ENCODE results near the gene TSPOAP1. TPM values are rescaled to one million over a fixed set of nuclear protein-coding genes. Genes with fewer than 3 reads are reported as not detected.

Gene TSPOAP1
- total RNA-seq, 1 donor from 2014 or later: 31.4 TPM

DNA sequence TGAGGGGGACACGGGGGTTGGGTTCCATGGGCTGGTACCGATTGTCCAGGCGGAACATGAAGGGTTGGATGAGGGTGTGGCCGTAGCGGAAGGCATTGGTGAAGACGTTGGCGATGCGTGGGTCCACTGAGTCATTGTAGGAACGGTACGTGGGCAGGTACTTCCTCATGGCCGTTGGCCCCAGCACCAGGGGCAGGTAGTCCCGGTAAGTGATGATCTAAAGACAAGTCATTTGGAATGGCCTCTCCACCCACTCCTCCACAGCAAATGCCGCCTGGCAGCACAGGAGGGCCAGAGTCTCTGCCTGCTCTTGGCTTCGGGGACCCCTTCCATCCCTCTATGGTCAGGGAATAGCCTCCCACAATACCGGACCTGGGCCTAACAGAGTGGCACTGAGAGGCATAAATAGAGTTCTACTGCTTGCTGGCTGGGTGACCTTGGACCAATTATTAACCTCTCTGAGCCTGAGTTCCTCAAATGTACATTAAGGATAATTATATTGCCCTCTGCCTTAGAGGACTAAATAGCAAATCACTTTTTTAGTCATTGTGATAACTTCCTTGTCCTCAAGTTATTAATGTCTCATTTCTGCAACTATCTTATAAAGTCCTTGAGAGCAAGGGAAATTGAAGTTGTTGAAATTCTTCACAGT is 55.0 kb downstream of the TSPOAP1 start:
- no peaks in the 10 kb centered on the region for H3K4me1 Mint-ChIP-seq (ENCODE audit: low read depth)
- intact Hi-C loops (cut with micrococcal nuclease): no loop called here
- no peak overlapping the region for H3K4me3 Mint-ChIP-seq
- no peak for DNase-seq (ENCODE audit: low spot score)
- no peaks in the 10 kb centered on the region for H3K36me3 Mint-ChIP-seq (ENCODE audit: low read depth)
- no peak overlapping the region for H3K27ac Mint-ChIP-seq
- H3K27me3 Mint-ChIP-seq (ENCODE audit: insufficient read depth): peaks cover 11% of the 10 kb centered on the region
- H3K9me3 Mint-ChIP-seq: no peaks in the 10 kb centered on the region

DNA sequence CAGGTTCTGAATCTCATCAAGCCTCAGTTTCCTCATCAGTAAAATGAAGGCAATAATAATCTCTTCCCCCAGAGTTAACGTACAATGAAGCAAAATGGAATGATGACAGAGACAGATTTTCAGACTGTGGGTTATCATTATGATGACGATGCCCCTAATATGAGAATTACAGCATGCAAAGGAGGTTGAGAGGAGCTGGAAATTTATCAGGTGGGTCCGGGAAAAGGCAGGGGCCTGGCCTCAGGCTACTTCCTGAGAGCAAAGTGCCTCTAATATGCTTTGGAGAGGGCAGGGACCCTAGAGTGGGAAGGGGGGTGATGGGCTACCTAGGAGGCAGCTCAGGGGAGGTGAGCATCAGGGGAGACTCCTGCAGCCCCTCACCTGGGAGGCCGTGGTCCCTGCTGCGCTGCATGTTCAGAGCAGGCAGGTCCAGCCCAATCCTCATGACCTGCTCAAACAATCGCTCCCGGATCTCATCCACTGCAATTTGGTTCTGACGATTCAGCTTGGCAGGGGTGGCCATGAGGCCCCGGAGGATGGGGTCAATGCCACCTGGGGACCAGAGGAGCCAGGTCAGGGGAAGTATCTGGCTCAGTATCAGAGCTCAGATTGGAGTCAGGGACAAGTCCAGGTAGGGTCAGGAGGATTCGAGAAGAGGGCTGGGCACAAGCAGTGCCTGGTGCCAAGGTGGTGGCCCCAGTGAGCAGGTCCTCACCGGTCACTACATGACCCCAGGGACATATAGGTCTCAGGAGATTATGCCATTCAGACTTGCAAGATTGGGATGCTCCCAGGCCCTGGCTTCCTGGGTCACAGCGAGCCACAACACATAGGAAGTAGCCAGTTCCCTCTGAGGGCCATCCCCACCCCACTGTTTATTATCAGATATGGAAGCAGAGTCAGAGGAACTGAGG is 56.0 kb downstream of the TSPOAP1 start:
- Mint-ChIP-seq H3K36me3 (ENCODE audit: low read depth) (no peaks in the 10 kb centered on the region), H3K27me3 (ENCODE audit: insufficient read depth) (peaks cover 6% of the 10 kb centered on the region), H3K9me3 (no peaks in the 10 kb centered on the region), H3K4me1 (ENCODE audit: low read depth) (no peaks in the 10 kb centered on the region), H3K4me3 (no peak overlapping the region), H3K27ac (no peak overlapping the region)
- intact Hi-C loops (cut with micrococcal nuclease): no loop called here
- DNase-seq (ENCODE audit: low spot score): no peak

DNA sequence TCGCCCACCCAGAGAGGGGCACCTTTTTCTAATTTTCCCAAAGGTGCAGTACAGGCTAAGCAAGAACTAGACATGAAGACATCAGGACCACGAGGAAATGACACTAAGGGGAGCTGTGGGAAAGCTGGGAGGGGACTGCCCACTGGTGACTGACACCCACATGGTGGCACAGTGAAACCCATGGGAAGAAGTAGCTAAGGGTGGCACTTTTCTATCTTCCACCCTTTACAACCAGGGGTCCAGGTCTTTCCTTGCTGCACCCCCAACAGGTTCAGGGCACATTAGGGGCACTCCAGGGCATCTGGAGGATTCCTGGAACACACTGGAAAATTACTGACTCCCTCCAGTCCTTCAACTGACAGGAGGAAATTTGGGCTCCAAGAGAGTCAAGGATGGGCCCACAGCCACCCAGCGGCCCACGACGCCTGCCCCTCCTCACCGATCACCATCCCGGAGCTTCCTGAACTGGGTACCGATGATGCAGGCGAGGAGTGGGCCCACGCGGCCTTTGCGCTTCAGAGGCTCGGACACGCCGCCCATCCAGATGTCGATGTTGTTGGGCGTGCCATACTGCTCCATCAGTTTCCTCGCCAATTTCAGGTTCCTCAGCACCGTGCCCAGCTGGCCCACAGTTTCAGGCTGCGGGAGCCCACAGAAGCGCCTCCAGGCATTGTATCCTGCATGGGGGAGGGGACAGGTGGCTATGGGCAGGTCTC is 57.2 kb downstream of the TSPOAP1 start:
- Mint-ChIP-seq H3K36me3 (ENCODE audit: low read depth) (no peaks in the 10 kb centered on the region), H3K4me3 (no peak overlapping the region), H3K27ac (no peak overlapping the region), H3K27me3 (ENCODE audit: insufficient read depth) (peaks cover 7% of the 10 kb centered on the region), H3K9me3 (no peaks in the 10 kb centered on the region), H3K4me1 (ENCODE audit: low read depth) (no peaks in the 10 kb centered on the region)
- intact Hi-C loops (cut with micrococcal nuclease): no loop called here
- DNase-seq (ENCODE audit: low spot score): no peak

DNA sequence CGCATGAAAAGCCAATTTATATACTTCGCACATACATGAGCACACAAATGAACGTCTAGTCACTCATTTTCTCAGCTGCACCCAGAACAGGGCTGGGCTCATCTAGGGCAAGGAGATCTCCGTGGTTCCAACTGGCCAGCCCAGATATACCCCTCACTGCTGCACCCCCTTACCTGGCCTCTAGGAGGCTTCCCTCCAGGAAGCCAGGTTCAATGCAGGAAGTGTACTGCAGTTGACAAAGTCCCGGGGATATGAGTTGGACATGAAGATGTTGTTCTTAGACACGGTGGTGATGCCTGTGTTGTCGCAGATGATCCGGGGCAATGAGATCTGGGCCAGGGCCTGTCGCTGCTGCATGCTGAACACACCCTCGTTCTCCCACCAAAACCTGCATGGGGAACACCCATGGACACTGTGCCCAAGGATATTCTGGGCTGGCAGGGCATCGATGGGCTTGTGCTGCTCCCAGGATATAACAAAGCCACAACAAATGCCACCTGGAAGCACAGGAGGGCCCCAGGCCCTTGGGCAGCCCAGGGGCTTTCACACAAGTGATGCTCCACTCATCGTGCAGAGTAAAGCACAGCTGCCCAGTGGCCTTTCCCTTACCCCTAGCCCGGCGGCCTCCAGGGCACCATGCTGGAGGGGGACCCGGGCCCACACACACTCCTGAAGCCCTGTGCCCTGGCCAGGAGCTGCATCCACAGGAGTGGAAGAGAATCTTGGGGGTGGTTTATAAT is 57.9 kb downstream of the TSPOAP1 start:
- Mint-ChIP-seq H3K4me3 (no peak overlapping the region), H3K27ac (no peak overlapping the region), H3K4me1 (ENCODE audit: low read depth) (no peaks in the 10 kb centered on the region), H3K36me3 (ENCODE audit: low read depth) (no peaks in the 10 kb centered on the region), H3K9me3 (no peaks in the 10 kb centered on the region), H3K27me3 (ENCODE audit: insufficient read depth) (peaks cover 7% of the 10 kb centered on the region)
- no peak for DNase-seq (ENCODE audit: low spot score)
- intact Hi-C loops (cut with micrococcal nuclease): no loop called here

DNA sequence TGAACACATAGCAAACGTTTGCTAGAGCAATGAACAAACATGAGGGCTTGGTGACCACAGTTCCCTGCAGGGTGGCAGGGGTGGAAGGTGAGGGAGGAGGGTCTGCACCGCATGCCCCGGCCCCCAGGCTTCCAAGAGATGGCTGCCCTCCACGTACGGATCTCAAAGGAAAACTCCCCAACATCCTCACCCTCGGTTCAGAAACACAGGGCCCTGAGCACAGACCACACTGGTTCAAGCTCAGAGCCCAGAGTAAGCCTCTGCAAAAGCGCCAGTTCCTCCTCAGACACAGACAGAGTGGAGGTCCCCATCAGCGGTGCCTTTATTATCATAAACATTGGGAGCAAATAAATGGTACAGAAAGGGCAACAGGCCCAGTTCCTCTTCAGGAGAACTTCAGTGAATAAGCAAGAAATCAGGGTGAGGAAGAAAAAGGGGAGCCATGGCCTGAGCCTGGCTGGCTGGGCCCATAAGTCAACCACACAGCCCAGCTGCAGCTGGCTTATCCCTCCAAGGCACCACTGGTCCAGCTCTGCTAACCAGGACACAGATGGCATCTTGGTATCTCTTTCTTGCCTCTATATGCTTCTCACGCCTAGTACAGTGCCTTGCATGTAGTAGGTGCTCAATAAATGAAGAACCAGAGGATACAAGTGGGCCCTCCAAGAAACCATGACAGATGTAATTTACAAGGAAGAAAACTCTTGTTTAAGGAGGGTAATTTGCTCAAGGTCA is 58.9 kb downstream of the TSPOAP1 start:
- no peak for DNase-seq (ENCODE audit: low spot score)
- H3K4me1 Mint-ChIP-seq (ENCODE audit: low read depth): no peaks in the 10 kb centered on the region
- H3K36me3 Mint-ChIP-seq (ENCODE audit: low read depth): no peaks in the 10 kb centered on the region
- H3K27ac Mint-ChIP-seq: no peak overlapping the region
- intact Hi-C loops (cut with micrococcal nuclease): no loop called here
- no peak overlapping the region for H3K4me3 Mint-ChIP-seq
- no peaks in the 10 kb centered on the region for H3K9me3 Mint-ChIP-seq
- H3K27me3 Mint-ChIP-seq (ENCODE audit: insufficient read depth): peaks cover 11% of the 10 kb centered on the region

DNA sequence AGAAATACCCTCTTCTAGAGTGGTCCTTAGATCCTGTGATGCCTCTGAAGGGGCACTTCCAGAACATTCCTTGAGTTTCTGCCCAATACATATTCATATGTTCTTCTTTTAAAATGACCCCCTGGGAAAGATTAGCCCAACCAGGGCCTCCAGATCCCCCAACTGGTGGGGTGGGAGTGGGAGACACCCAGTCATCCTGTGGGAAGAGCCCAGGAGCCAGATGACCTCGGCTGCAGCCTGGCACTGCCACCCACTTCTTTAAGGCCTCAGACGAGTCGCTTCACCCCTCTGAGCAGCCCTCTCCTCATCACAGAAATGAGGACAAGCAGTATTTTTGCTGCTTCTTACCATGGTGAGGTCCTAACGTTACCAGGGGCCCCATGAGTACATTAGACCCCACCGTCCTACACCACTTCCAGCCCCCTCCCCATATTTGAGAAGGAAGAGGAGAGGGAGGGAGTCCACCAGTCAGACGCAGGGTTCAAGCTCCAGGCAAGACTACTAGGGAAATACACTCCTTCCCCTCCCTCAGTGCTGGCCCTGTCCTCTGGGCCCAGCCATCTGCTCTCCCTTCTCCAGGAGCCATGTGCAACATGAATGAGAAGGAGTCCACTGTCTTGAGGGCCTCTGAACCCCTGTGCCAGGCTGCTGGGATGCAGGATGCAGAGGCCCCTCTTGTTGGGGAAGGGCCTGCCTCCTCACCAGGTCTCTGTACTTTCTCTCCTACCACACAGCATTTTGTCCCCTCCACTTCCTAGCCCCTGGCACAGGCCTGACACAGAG is 59.6 kb downstream of the TSPOAP1 start:
- Mint-ChIP-seq H3K9me3 (no peaks in the 10 kb centered on the region), H3K27me3 (ENCODE audit: insufficient read depth) (peaks cover 16% of the 10 kb centered on the region), H3K36me3 (ENCODE audit: low read depth) (no peaks in the 10 kb centered on the region), H3K27ac (no peak overlapping the region), H3K4me1 (ENCODE audit: low read depth) (no peaks in the 10 kb centered on the region), H3K4me3 (no peak overlapping the region)
- DNase-seq (ENCODE audit: low spot score): no peak
- intact Hi-C loops (cut with micrococcal nuclease): no loop called here

DNA sequence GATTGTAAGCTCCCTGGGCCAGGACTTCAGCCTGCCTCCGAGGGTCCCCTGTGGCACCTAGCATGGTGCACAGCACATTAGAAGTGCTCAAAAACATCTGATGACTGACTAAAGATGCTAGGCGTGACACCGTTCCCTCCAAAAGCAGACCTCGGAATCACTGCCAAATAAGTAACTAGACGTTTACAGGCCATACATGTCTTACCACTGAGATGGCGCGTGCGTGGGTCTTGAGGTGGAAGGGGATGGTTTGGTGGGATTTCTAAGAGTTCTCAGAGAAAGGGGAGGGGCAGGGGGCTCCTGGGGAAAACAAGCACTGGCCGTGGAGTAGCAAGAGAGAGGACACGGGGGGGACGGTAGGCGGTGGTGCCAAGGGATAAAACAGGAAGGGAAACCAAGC is 60.3 kb downstream of the TSPOAP1 start:
- Mint-ChIP-seq H3K36me3 (ENCODE audit: low read depth) (no peaks in the 10 kb centered on the region), H3K4me1 (ENCODE audit: low read depth) (no peaks in the 10 kb centered on the region), H3K27me3 (ENCODE audit: insufficient read depth) (peaks cover 20% of the 10 kb centered on the region), H3K9me3 (no peaks in the 10 kb centered on the region), H3K4me3 (no peak overlapping the region), H3K27ac (no peak overlapping the region)
- no peak for DNase-seq (ENCODE audit: low spot score)
- intact Hi-C loops (cut with micrococcal nuclease): no loop called here

DNA sequence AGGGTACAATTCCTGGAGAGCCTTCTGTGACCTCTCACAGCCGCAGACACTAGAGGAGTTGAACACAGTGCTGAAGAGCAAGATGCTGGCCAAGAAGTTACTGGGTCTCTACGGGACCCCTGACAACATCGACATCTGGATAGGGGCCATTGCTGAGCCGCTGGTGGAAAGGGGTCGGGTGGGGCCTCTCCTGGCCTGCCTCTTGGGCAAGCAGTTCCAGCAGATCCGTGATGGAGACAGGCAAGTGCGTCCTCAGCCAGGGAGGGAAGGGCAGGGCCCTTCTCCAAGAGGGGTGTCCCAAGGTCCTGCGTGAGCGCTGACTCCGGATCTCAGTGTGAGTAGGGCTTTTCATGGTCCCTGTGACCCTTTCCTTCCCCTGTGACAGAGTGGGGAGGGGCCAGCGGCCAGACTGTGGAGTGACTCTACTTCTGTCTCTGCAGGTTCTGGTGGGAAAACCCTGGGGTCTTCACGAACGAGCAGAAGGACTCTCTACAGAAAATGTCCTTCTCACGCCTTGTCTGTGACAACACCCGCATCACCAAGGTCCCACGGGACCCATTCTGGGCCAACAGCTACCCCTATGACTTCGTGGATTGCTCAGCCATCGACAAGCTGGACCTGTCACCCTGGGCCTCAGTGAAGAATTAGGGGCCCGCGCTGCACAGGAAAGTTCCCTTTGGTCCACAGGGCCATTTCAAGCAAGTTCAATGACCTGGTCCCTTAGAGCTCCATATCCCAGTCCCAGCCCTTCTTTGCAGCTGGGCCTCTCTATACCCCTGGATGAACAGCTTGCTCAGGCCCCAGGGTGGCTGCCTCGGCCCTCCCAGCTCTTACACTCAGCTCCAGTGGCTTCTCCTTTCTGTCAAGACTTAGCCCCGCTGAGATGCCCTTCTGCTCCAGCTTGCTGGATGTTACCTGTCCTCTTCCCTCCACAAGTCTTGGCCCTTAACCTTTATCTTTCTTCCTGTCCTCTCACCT is 61.0 kb downstream of the TSPOAP1 start:
- peaks cover 27% of the 10 kb centered on the region for H3K27me3 Mint-ChIP-seq (ENCODE audit: insufficient read depth)
- no peak overlapping the region for H3K27ac Mint-ChIP-seq
- no peaks in the 10 kb centered on the region for H3K9me3 Mint-ChIP-seq
- intact Hi-C loops (cut with micrococcal nuclease): no loop called here
- H3K36me3 Mint-ChIP-seq (ENCODE audit: low read depth): no peaks in the 10 kb centered on the region
- no peak for DNase-seq (ENCODE audit: low spot score)
- no peaks in the 10 kb centered on the region for H3K4me1 Mint-ChIP-seq (ENCODE audit: low read depth)
- no peak overlapping the region for H3K4me3 Mint-ChIP-seq

DNA sequence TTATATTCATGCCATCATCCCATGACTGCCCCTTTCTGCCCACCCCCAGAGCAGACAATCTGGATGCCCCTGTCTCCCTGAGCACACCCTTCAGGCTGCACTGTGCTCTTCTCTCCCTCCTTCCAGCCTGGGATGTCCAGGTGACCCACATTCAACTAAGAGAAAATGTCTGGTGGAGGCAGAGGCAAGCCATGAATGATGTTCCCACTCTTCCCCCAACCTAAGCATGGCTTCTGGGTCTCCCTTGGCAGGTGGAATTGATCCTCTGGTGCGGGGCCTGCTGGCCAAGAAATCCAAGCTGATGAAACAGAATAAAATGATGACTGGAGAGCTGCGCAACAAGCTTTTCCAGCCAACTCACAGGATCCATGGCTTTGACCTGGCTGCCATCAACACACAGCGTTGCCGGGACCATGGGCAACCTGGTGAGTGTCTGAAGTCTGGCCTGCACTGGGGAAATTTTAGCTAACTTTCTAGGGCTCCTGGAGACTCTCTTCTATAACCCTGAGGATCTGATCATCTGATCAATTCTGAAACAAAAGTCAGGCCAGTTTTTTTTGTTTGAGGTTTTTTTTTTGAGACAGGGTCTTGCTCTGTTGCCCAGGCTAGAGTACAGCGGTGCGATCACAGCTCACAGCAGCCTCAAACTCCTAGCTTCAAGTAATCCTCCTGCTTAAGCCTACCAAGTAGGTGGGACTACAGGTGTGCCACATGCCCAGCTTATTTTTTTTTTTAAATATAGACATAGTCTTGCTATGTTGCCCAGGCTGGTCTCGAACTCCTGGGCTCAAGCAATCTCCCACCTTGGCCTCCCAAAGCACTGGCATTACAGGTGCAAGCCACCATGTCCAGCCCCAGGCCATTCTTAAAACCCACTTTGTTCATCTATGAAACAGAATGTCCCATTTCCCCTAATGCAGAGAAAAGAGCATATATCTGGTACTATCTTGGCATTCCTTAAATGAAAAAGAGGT is 62.4 kb downstream of the TSPOAP1 start:
- no peaks in the 10 kb centered on the region for H3K36me3 Mint-ChIP-seq (ENCODE audit: low read depth)
- no peak overlapping the region for H3K27ac Mint-ChIP-seq
- DNase-seq (ENCODE audit: low spot score): no peak
- no peaks in the 10 kb centered on the region for H3K4me1 Mint-ChIP-seq (ENCODE audit: low read depth)
- intact Hi-C loops (cut with micrococcal nuclease): no loop called here
- H3K4me3 Mint-ChIP-seq: no peak overlapping the region
- H3K27me3 Mint-ChIP-seq (ENCODE audit: insufficient read depth): peaks cover 38% of the 10 kb centered on the region
- no peaks in the 10 kb centered on the region for H3K9me3 Mint-ChIP-seq

DNA sequence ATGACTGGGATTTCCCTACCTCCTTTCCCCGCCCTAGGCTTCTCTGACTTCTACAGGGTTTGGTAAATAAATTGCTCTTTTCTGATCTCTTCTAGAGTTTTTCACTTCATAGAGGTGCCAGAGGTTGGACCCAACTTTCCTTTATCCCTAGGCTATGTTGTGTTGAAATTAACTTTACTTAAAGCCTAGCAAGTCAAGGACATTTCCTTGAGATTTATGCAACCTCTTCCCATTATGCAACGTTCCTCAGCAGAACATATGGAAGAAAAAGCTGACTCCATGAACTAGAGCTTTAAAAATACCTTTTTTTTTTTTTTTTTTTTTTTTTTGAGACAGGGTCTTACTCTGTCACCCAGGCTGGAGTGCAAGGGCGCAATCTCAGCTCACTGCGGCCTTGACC is 63.3 kb downstream of the TSPOAP1 start:
- H3K27ac Mint-ChIP-seq: no peak overlapping the region
- no peak overlapping the region for H3K4me3 Mint-ChIP-seq
- no peaks in the 10 kb centered on the region for H3K9me3 Mint-ChIP-seq
- DNase-seq (ENCODE audit: low spot score): no peak
- peaks cover 47% of the 10 kb centered on the region for H3K27me3 Mint-ChIP-seq (ENCODE audit: insufficient read depth)
- intact Hi-C loops (cut with micrococcal nuclease): no loop called here
- H3K4me1 Mint-ChIP-seq (ENCODE audit: low read depth): no peaks in the 10 kb centered on the region
- no peaks in the 10 kb centered on the region for H3K36me3 Mint-ChIP-seq (ENCODE audit: low read depth)
